ENCODE results near the gene CAVIN1. TPM values are rescaled to one million over a fixed set of nuclear protein-coding genes. Genes with fewer than 3 reads are reported as not detected.
A peak's percentile ranks its signal among the peaks of the same experiment; 100 is the strongest.
"Not testable (repeated sequence)": the region's sequence is repeated elsewhere in the genome, so short reads cannot be mapped to it uniquely, and the experiment has no call there.

Gene CAVIN1
- total RNA-seq, 5 donors from 2014 or later (not counting 1 experiment from before 2014, with no cell fraction given) = 0.83 to 2.3 (median 2.1) TPM

GRCh38 chr17:42363231-42363630 is 59.8 kb downstream of the CAVIN1 start:
- H3K36me3 Mint-ChIP-seq = peaks cover 31% of the 10 kb centered on the region
- no peak overlapping the region for H3K4me3 Mint-ChIP-seq
- Histone ChIP-seq H3K27ac (ENCODE audit: low read length) (no peak overlapping the region), H3K4me1 (ENCODE audit: control insufficient read depth in 1 of 2, extremely low read depth in 1 of 2, insufficient read depth in 2 of 2, low read length in 2 of 2) (peaks cover 4 to 46% of the 10 kb centered on the region in 2 experiments), H3K9me3 (no peaks in the 10 kb centered on the region), H3K4me3 (ENCODE audit: control insufficient read depth in 1 of 2, extremely low read depth in 1 of 2, low read length in 1 of 2) (no peak overlapping the region), H3K36me3 (ENCODE audit: control insufficient read depth in 2 of 2, extremely low read depth in 1 of 2, insufficient read depth in 1 of 2, low read length in 1 of 2) (peaks cover 3% of the 10 kb centered on the region in 2 donors), H3K27me3 (replicated peaks in 1 of 2; ENCODE audit: control insufficient read depth in 2 of 2, extremely low read depth in 1 of 2, insufficient read depth in 2 of 2, low read length in 1 of 2) (no peaks in the 10 kb centered on the region)
- no peak for DNase-seq
- no peaks in the 10 kb centered on the region for H3K27me3 Mint-ChIP-seq
- peaks cover 77 to 81% (median 79%) of the 10 kb centered on the region in 3 donors for H3K4me1 Mint-ChIP-seq
- ATAC-seq (replicated peaks in 1 of 4) = no peak
- POLR2A ChIA-PET = no interaction called here
- H3K9me3 Mint-ChIP-seq = no peaks in the 10 kb centered on the region
- CTCF ChIA-PET = interaction anchor here in 1 of 2 donors (1.1 kb wide), 1 partner anchor 13 kb away, joined by 3 read pairs; no protein-coding TSS in a partner anchor
- WGBS (ENCODE audit: insufficient coverage) = 100% methylated on average over 1 of the region's 1 CpG
- peak overlapping the region; percentile 55 to 62 for H3K27ac Mint-ChIP-seq

- Mint-ChIP-seq H3K4me1 (peaks cover 73 to 78% (median 75%) of the 10 kb centered on the region in 3 donors), H3K4me3 (peak overlapping the region in 1 of 3 donors; percentile 32), H3K36me3 (peaks cover 28% of the 10 kb centered on the region), H3K27me3 (no peaks in the 10 kb centered on the region), H3K9me3 (no peaks in the 10 kb centered on the region), H3K27ac (peak overlapping the region; percentile 81 to 82)
- ATAC-seq (replicated peaks in 1 of 4) (peak in 1 of 4 experiments; percentile 33), DNase-seq (no peak)
- 66% methylated on average over 4 of the region's 7 CpGs for WGBS (ENCODE audit: insufficient coverage)
- ChIA-PET CTCF (interaction anchor here (0.6 to 1.4 kb wide), 3 partner anchors 34 to 133 kb away, joined by 3 to 6 read pairs (median 4); no protein-coding TSS in a partner anchor), POLR2A (interaction anchor here in 1 of 2 donors (1.0 to 1.5 kb wide), 3 partner anchors 22 to 27 kb away, joined by 3 to 5 read pairs (median 3); no protein-coding TSS in a partner anchor)
- Histone ChIP-seq H3K27me3 (replicated peaks in 1 of 2; ENCODE audit: control insufficient read depth in 2 of 2, extremely low read depth in 1 of 2, insufficient read depth in 2 of 2, low read length in 1 of 2) (no peaks in the 10 kb centered on the region), H3K9me3 (no peaks in the 10 kb centered on the region), H3K36me3 (ENCODE audit: control insufficient read depth in 2 of 2, extremely low read depth in 1 of 2, insufficient read depth in 1 of 2, low read length in 1 of 2) (peaks cover 3% of the 10 kb centered on the region in 2 donors), H3K4me1 (ENCODE audit: control insufficient read depth in 1 of 2, extremely low read depth in 1 of 2, insufficient read depth in 2 of 2, low read length in 2 of 2) (peaks cover 4 to 47% of the 10 kb centered on the region in 2 experiments), H3K4me3 (ENCODE audit: control insufficient read depth in 1 of 2, extremely low read depth in 1 of 2, low read length in 1 of 2) (no peak overlapping the region), H3K27ac (ENCODE audit: low read length) (peak overlapping the region; percentile 20)
Measured at GRCh38 chr17:42362245-42362961, 60.7 kb downstream of the CAVIN1 start.

- H3K4me3 Mint-ChIP-seq = peak overlapping the region in 1 of 3 donors; percentile 32
- H3K4me1 Mint-ChIP-seq = peaks cover 67 to 79% (median 73%) of the 10 kb centered on the region in 3 donors
- Histone ChIP-seq H3K36me3 (ENCODE audit: control insufficient read depth in 2 of 2, extremely low read depth in 1 of 2, insufficient read depth in 1 of 2, low read length in 1 of 2) (peaks cover 3% of the 10 kb centered on the region in 2 donors), H3K9me3 (no peaks in the 10 kb centered on the region), H3K27me3 (replicated peaks in 1 of 2; ENCODE audit: control insufficient read depth in 2 of 2, extremely low read depth in 1 of 2, insufficient read depth in 2 of 2, low read length in 1 of 2) (no peaks in the 10 kb centered on the region), H3K4me3 (ENCODE audit: control insufficient read depth in 1 of 2, extremely low read depth in 1 of 2, low read length in 1 of 2) (no peak overlapping the region), H3K4me1 (ENCODE audit: control insufficient read depth in 1 of 2, extremely low read depth in 1 of 2, insufficient read depth in 2 of 2, low read length in 2 of 2) (peaks cover 4 to 41% of the 10 kb centered on the region in 2 experiments), H3K27ac (ENCODE audit: low read length) (peak overlapping the region; percentile 20)
- H3K9me3 Mint-ChIP-seq = no peaks in the 10 kb centered on the region
- ATAC-seq (replicated peaks in 1 of 4) = peak; percentile 48 to 98 (median 90)
- H3K27me3 Mint-ChIP-seq = no peaks in the 10 kb centered on the region
- H3K27ac Mint-ChIP-seq = peak overlapping the region; percentile 50 to 81
- H3K36me3 Mint-ChIP-seq = peaks cover 30% of the 10 kb centered on the region
- WGBS (ENCODE audit: insufficient coverage) = 33% methylated on average over 2 of the region's 2 CpGs
- DNase-seq = peak in 16 of 35 experiments; percentile 3 to 55 (median 11)
- ChIA-PET POLR2A (interaction anchor here (0.7 to 1.5 kb wide), 4 partner anchors 13 to 27 kb away, joined by 3 to 5 read pairs (median 3); no protein-coding TSS in a partner anchor), CTCF (interaction anchor here (0.6 to 1.4 kb wide), 5 partner anchors 23 to 134 kb away, joined by 3 to 6 read pairs (median 4); no protein-coding TSS in a partner anchor)
Measured at GRCh38 chr17:42361781-42362186, 61.3 kb downstream of the CAVIN1 start.

GRCh38 chr17:42360388-42360787 is 62.7 kb downstream of the CAVIN1 start:
- H3K4me1 ChIP-seq (ENCODE audit: control insufficient read depth in 1 of 2, extremely low read depth in 1 of 2, insufficient read depth in 2 of 2, low read length in 2 of 2) = peaks cover 4 to 33% of the 10 kb centered on the region in 2 experiments
- H3K27me3 Mint-ChIP-seq; H3K9me3 ChIP-seq; H3K36me3 ChIP-seq (ENCODE audit: control insufficient read depth in 2 of 2, extremely low read depth in 1 of 2, insufficient read depth in 1 of 2, low read length in 1 of 2); ATAC-seq (replicated peaks in 1 of 4); H3K27ac ChIP-seq (ENCODE audit: low read length); H3K4me3 ChIP-seq (ENCODE audit: control insufficient read depth in 1 of 2, extremely low read depth in 1 of 2, low read length in 1 of 2); H3K27me3 ChIP-seq (replicated peaks in 1 of 2; ENCODE audit: control insufficient read depth in 2 of 2, extremely low read depth in 1 of 2, insufficient read depth in 2 of 2, low read length in 1 of 2); H3K4me3 Mint-ChIP-seq; DNase-seq; H3K9me3 Mint-ChIP-seq: not testable (repeated sequence)
- Mint-ChIP-seq H3K27ac (peak overlapping the region in 1 of 2 donors; percentile 28), H3K36me3 (peaks cover 30% of the 10 kb centered on the region), H3K4me1 (peaks cover 62 to 78% (median 69%) of the 10 kb centered on the region in 3 donors)
- ChIA-PET CTCF (interaction anchor here (0.6 kb wide), 2 partner anchors 157 to 336 kb away, joined by 3 read pairs; no protein-coding TSS in a partner anchor), POLR2A (interaction anchor here in 1 of 2 donors (0.7 kb wide), 1 partner anchor 166 kb away, joined by 5 read pairs; no protein-coding TSS in a partner anchor)
- WGBS (ENCODE audit: insufficient coverage) = no CpG with 5 or more reads among the region's 2 CpGs

GRCh38 chr17:42359133-42359532 is 63.9 kb downstream of the CAVIN1 start:
- Histone ChIP-seq H3K27ac (ENCODE audit: low read length) (no peak overlapping the region), H3K36me3 (ENCODE audit: control insufficient read depth in 2 of 2, extremely low read depth in 1 of 2, insufficient read depth in 1 of 2, low read length in 1 of 2) (peaks cover 0 to 3% of the 10 kb centered on the region in 2 donors), H3K4me1 (ENCODE audit: control insufficient read depth in 1 of 2, extremely low read depth in 1 of 2, insufficient read depth in 2 of 2, low read length in 2 of 2) (peaks cover 4 to 31% of the 10 kb centered on the region in 2 experiments), H3K4me3 (ENCODE audit: control insufficient read depth in 1 of 2, extremely low read depth in 1 of 2, low read length in 1 of 2) (no peak overlapping the region), H3K9me3 (no peaks in the 10 kb centered on the region), H3K27me3 (replicated peaks in 1 of 2; ENCODE audit: control insufficient read depth in 2 of 2, extremely low read depth in 1 of 2, insufficient read depth in 2 of 2, low read length in 1 of 2) (no peaks in the 10 kb centered on the region)
- H3K4me1 Mint-ChIP-seq = peaks cover 60 to 74% (median 64%) of the 10 kb centered on the region in 3 donors
- no peak for DNase-seq
- CTCF ChIA-PET = interaction anchor here (0.6 to 1.7 kb wide), 2 partner anchors 30 to 62 kb away, joined by 3 to 5 read pairs; no protein-coding TSS in a partner anchor
- H3K36me3 Mint-ChIP-seq = peaks cover 21% of the 10 kb centered on the region
- H3K27me3 Mint-ChIP-seq = no peaks in the 10 kb centered on the region
- H3K9me3 Mint-ChIP-seq = no peaks in the 10 kb centered on the region
- no CpG with 5 or more reads among the region's 7 CpGs for WGBS (ENCODE audit: insufficient coverage)
- H3K27ac Mint-ChIP-seq = no peak overlapping the region
- POLR2A ChIA-PET = interaction anchor here (0.6 to 1.6 kb wide), 7 partner anchors 22 to 205 kb away, joined by 3 to 7 read pairs (median 4); partner anchors contain the start of gene STAT3 (in 1 of the 2)
- ATAC-seq (replicated peaks in 1 of 4) = no peak
- no peak overlapping the region for H3K4me3 Mint-ChIP-seq

- ChIA-PET CTCF (interaction anchor here (0.5 to 2.2 kb wide), 6 partner anchors 18 to 1471 kb away, joined by 3 to 15 read pairs (median 3); no protein-coding TSS in a partner anchor), POLR2A (interaction anchor here (0.5 to 1.6 kb wide), 5 partner anchors 23 to 135 kb away, joined by 3 to 6 read pairs (median 3); no protein-coding TSS in a partner anchor)
- H3K4me3 ChIP-seq (ENCODE audit: control insufficient read depth in 1 of 2, extremely low read depth in 1 of 2, low read length in 1 of 2) = no peak overlapping the region
- Mint-ChIP-seq H3K27ac (peak overlapping the region in 1 of 2 donors; percentile 11), H3K27me3 (no peaks in the 10 kb centered on the region), H3K4me3 (no peak overlapping the region), H3K36me3 (peaks cover 20% of the 10 kb centered on the region), H3K4me1 (peaks cover 53 to 72% (median 62%) of the 10 kb centered on the region in 3 donors), H3K9me3 (no peaks in the 10 kb centered on the region)
- H3K36me3 ChIP-seq (ENCODE audit: control insufficient read depth in 2 of 2, extremely low read depth in 1 of 2, insufficient read depth in 1 of 2, low read length in 1 of 2) = peaks cover 0 to 3% of the 10 kb centered on the region in 2 donors
- ATAC-seq (replicated peaks in 1 of 4) = no peak
- WGBS (ENCODE audit: insufficient coverage) = no CpG with 5 or more reads among the region's 1 CpG
- no peak for DNase-seq
- H3K27me3 ChIP-seq (replicated peaks in 1 of 2; ENCODE audit: control insufficient read depth in 2 of 2, extremely low read depth in 1 of 2, insufficient read depth in 2 of 2, low read length in 1 of 2) = no peaks in the 10 kb centered on the region
- no peaks in the 10 kb centered on the region for H3K9me3 ChIP-seq
- no peak overlapping the region for H3K27ac ChIP-seq (ENCODE audit: low read length)
- H3K4me1 ChIP-seq (ENCODE audit: control insufficient read depth in 1 of 2, extremely low read depth in 1 of 2, insufficient read depth in 2 of 2, low read length in 2 of 2) = peaks cover 4 to 28% of the 10 kb centered on the region in 2 experiments
Measured at GRCh38 chr17:42358434-42358833, 64.6 kb downstream of the CAVIN1 start.
